NT2/D1 (cell line): Measurements from ENCODE around the gene ABCB1.

ENCODE experiments used
- SUZ12 ChIP-seq: IDR thresholded peaks from 2 replicates; pipeline ENCODE4 v1.6.1; 2011; ENCODE audit not compliant: insufficient read length, insufficient read depth; ENCODE audit errors: extremely low read depth
- YY1 ChIP-seq: IDR thresholded peaks from 2 replicates; pipeline ENCODE4 v1.6.1; 2011; ENCODE audit not compliant: insufficient read length, insufficient read depth

DNA sequence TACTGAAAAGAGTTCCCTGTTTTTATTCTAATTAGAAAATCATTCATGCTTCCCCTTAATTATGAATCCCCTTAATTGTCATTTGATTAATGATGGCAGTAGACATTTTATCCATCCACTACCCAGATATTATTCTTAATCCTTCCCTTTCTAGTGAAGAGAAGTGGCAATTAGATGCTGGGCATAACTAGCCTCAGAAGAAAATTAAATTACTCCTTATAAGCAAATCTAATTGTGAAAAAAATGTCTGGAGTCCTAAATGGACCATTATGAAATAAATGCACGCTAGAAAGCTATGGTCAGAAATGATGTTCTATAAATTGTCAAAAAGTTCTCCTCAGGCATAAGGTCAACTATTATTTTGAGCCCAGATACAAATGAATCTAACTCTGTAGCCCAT lies 4.5 kb downstream of the ABCB1 start:
- TF ChIP-seq YY1 (no peak), SUZ12 (no peak)
